ENCODE measurements around the gene ADAMTS14.

DNA sequence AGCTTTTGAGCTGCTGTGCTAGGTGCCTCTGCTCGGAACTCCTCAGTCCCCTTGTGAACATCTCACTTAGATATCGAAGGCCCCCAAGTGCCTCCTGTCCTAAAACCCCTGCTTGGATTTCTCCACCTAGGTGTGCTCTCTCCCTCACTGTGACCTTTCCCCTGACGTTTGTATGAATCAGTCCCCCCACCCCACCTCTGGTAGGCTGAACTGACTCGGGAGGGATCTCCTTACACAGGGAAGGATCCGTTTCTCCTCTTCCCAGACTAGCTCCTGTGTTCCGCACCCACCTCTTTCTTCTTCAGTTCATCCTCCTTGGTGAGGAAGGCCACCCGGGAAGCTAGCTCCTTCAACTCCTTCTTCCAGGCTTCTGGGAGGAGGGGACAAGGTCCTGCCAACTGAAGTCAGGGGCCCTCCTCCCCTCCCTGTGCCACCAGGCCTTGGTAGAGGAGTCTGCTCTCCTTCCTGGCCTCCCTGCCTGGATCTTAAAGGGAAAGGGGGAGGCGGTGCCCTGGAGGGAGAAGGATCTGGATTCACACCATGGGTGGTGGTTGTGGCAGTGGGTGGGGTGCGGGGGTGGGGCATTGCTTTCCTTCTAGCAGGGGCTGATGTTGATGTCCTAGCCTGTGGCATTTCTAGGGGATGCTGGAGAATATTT is 106.1 kb downstream of the ADAMTS14 start:
- TF ChIP-seq GATA1 (IDR thresholded peaks at IDR 0.05; ENCODE audit: low read depth, low read length) (no peak), POLR2A (IDR thresholded peaks at IDR 0.05; ENCODE audit: low read length) (no peak)

Measured in erythroblast (primary cell).